HepG2 (cell line): ENCODE measurements around the gene CLIP2. TPM values are rescaled to one million over a fixed set of nuclear protein-coding genes. Genes with fewer than 3 reads are reported as not detected.
A peak's percentile ranks its signal among the peaks of the same experiment; 100 is the strongest.

Experiments used
- ATAC-seq: fragments of 200-7000 bp; cut with Tn5 transposase; 3 replicates; pipeline ENCODE4 v1.9.1; 2020; ENCODE audit warnings: mild to moderate bottlenecking, moderate library complexity
- BruUV-seq: library from RNA; stranded (reverse); fragments of 400-500 nt; replicated peaks from 2 replicates; lab custom pipeline; 2021; lab: Mats Ljungman, UMichigan
- CTCF ChIA-PET: fragments of 300-600 bp; formaldehyde crosslinking; extraction: SDS; loops from one replicate; lab custom pipeline; 2021; ENCODE audit warnings: low total read pairs, inconsistent platforms, low intra/inter-chr PET ratio; lab: Yijun Ruan, JAX
- POLR2A ChIA-PET: fragments of 350-600 bp; sonication (Branson Sonifier 250); formaldehyde crosslinking; loops from one replicate; lab custom pipeline; 2020; ENCODE audit warnings: antibody characterized with exemption, inconsistent platforms; lab: Yijun Ruan, JAX
- DNase-seq: peaks from one replicate; pipeline ENCODE4 v3.0.0-alpha.2; 2015; ENCODE audit warnings: low spot score
- FAIRE-seq: peaks from 3 replicates; lab custom pipeline; 2011; peaks lifted over from hg19 to GRCh38; lab: Jason Lieb, UNC
- H2AFZ ChIP-seq: one replicate; pipeline ENCODE4 v1.6.1; 2011; ENCODE audit warnings: low read length, inconsistent platforms
- H3K27ac ChIP-seq: fragments of 300-600 bp; 3 replicates; pipeline ENCODE4 v1.8.0; 2011; ENCODE audit warnings: mixed run types, mild to moderate bottlenecking, mixed read lengths, low read length, inconsistent platforms; ENCODE audit not compliant: insufficient read depth; ENCODE audit errors: extremely low read length
- H3K27me3 ChIP-seq, 2 experiments: fragments of 200-600 bp in 1 of 2; 2 replicates in 1 of 2; 3 replicates in 1 of 2; pipeline versions ENCODE4 v1.6.0 to v1.8.0; 2011; ENCODE audit warnings: low read length in 2 of 2, mild to moderate bottlenecking in 2 of 2, moderate library complexity in 2 of 2, inconsistent platforms in 1 of 2; ENCODE audit not compliant: insufficient read depth in 2 of 2, control insufficient read depth in 1 of 2
- H3K36me3 ChIP-seq, 2 experiments: fragments of 200-600 bp in 1 of 2; replicated peaks in 1 of 2; 2 replicates in 1 of 2; 3 replicates in 1 of 2; pipeline versions ENCODE4 v1.5.1 to v1.8.0; 2011; ENCODE audit warnings: low read length in 2 of 2, inconsistent platforms in 1 of 2; ENCODE audit not compliant: insufficient read depth in 2 of 2, control insufficient read depth in 1 of 2
- H3K4me1 ChIP-seq: 2 replicates; pipeline ENCODE4 v1.5.1; 2012; ENCODE audit warnings: low read length, inconsistent platforms; ENCODE audit not compliant: insufficient read depth
- H3K4me2 ChIP-seq: 2 replicates; pipeline ENCODE4 v1.6.0; 2011; ENCODE audit warnings: low read depth, low read length, inconsistent platforms
- H3K4me3 ChIP-seq, 3 experiments: fragments of 200-600 bp in 1 of 3; sonication (generic), shearing (Covaris generic) in 1 of 3; replicated peaks in 1 of 3; 2 replicates each; pipeline ENCODE4 v1.5.1; 2011 to 2016; ENCODE audit warnings: low read length in 3 of 3, inconsistent platforms in 2 of 3, low read depth in 2 of 3, mild to moderate bottlenecking in 2 of 3, control low read depth in 1 of 3, mixed read lengths in 1 of 3; ENCODE audit not compliant: insufficient read depth in 1 of 3
- H3K79me2 ChIP-seq: one replicate; pipeline ENCODE4 v1.6.1; 2011; ENCODE audit warnings: low read length, inconsistent platforms; ENCODE audit not compliant: insufficient read depth
- H3K9ac ChIP-seq: 2 replicates; pipeline ENCODE4 v1.6.0; 2011; ENCODE audit warnings: mild to moderate bottlenecking, low read depth, low read length, inconsistent platforms; ENCODE audit not compliant: insufficient read depth
- H3K9me3 ChIP-seq: 2 replicates; pipeline ENCODE4 v1.5.1; 2012; ENCODE audit warnings: mild to moderate bottlenecking, low read length
- H4K20me1 ChIP-seq: 2 replicates; pipeline ENCODE4 v1.6.0; 2011; ENCODE audit warnings: inconsistent platforms, mild to moderate bottlenecking, low read length, moderate library complexity; ENCODE audit not compliant: insufficient read depth
- CBFB ChIP-seq: sonication (generic); formaldehyde crosslinking; IDR thresholded peaks from 2 replicates; pipeline ENCODE4 v1.4.0; 2020; ENCODE audit warnings: missing genetic modification reagents
- LCORL ChIP-seq, 2 experiments: fragments of 450-650 bp in 1 of 2; sonication (generic) in 1 of 2; formaldehyde crosslinking in 1 of 2; IDR thresholded peaks; 2 replicates each; pipeline versions ENCODE4 v1.5.0 to v1.6.1; 2017 to 2020; ENCODE audit warnings: antibody characterized with exemption in 1 of 2, missing genetic modification reagents in 1 of 2
- NBN ChIP-seq: fragments of 450-650 bp; conservative IDR thresholded peaks from 2 replicates; pipeline ENCODE4 v1.6.1; 2017
- REXO4 ChIP-seq: sonication (generic); formaldehyde crosslinking; IDR thresholded peaks from 2 replicates; pipeline ENCODE4 v1.8.0; 2022; ENCODE audit warnings: missing genetic modification reagents, mild to moderate bottlenecking, borderline replicate concordance
- SP5 ChIP-seq: IDR thresholded peaks from 2 replicates; pipeline ENCODE4 v1.6.1; 2016; ENCODE audit warnings: low read depth, borderline replicate concordance
- SSRP1 ChIP-seq: IDR thresholded peaks from 2 replicates; pipeline ENCODE4 v1.6.1; 2016; ENCODE audit warnings: control low read depth
- TBX3 ChIP-seq: fragments of 450-650 bp; IDR thresholded peaks from 2 replicates; pipeline ENCODE4 v1.6.1; 2017; ENCODE audit warnings: antibody characterized with exemption, mild to moderate bottlenecking, inconsistent platforms, borderline replicate concordance
- ZNF282 ChIP-seq: fragments of 450-650 bp; IDR thresholded peaks from 2 replicates; pipeline ENCODE4 v1.6.1; 2018; ENCODE audit not compliant: partially characterized antibody
- WGBS: methylation state at CpG from one replicate; pipeline ENCODE4 v1.1.6; 2017; ENCODE audit warnings: low lambda C conversion rate; 5-methylcytosine and 5-hydroxymethylcytosine counted together
- in situ Hi-C: cut with HindIII; loops from 2 replicates; pipeline ENCODE4 v1.10.0; 2017; ENCODE audit warnings: low pct_unique_long_range_greater_than_20kb; ENCODE audit not compliant: extremely low pct_ligation_motif_present
- intact Hi-C: fragments of 100-400 bp; cut with micrococcal nuclease; formaldehyde crosslinking; loops from one replicate; pipeline ENCODE4 v1.10.0; 2022; ENCODE audit not compliant: unreplicated experiment
- polyA plus RNA-seq, 8 experiments: library from polyadenylated mRNA; depleted of rRNA in 3 of 8; stranded (reverse) in 7 of 8; unstranded in 1 of 8; fragments of >200 nt; fragmentation: Illumina TruSeq in 4 of 8; extraction: Trizol in 4 of 8; gene quantifications; 2 replicates each; pipeline versions ENCODE4 v1.2.1 to v1.2.3, GENCODE V29; 2011 to 2016; ENCODE audit warnings: low read depth in 4 of 8, missing spikeins in 1 of 8, mixed read lengths in 1 of 8; ENCODE audit not compliant: insufficient read depth in 1 of 8
- total RNA-seq, 5 experiments: library from RNA; depleted of rRNA; stranded (reverse); fragments of >200 nt; fragmentation: Illumina TruSeq; extraction: Trizol; gene quantifications; 2 replicates each; pipeline ENCODE4 v1.2.3, GENCODE V29; 2016; ENCODE audit warnings: low read depth in 1 of 5
- TF ChIP-seq, protein P1 (sequence below): fragments of 450-650 bp; IDR thresholded peaks from 2 replicates; pipeline ENCODE4 v1.6.1; 2016
- TF ChIP-seq, protein P2 (sequence below): sonication (generic); formaldehyde crosslinking; IDR thresholded peaks from 2 replicates; pipeline ENCODE4 v1.5.0; 2020; ENCODE audit warnings: mild to moderate bottlenecking, missing genetic modification reagents, moderate library complexity
- TF ChIP-seq, protein P3 (sequence below): sonication (generic); formaldehyde crosslinking; IDR thresholded peaks from 2 replicates; pipeline ENCODE4 v1.4.0; 2020; ENCODE audit warnings: missing genetic modification reagents

The CLIP2 gene
- total and polyA plus RNA-seq, 2 of the 13 experiments (the other 11 are each of a cell fraction or from before 2014, with no cell fraction given) = 6.5 to 17.4 TPM

DNA sequence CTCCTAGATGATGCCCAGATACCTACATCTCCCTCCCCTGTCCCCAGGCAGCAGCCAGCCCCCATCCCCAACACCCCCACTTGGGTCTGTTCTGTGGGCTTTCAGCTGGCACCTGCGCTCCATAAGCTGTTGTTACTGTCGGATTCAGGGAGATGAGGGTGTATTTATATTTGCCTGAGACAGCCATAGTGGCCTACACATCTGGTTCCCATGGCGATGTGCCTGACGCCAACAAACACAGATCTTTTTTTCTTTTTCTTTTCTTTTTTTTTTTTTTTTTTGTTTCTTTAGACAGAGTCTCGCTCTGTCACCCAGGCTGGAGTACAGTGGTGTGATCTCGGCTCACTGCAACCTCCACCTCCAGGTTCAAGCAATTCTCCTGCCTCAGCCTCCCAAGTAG is 73.1 kb downstream of the CLIP2 start:
- DNase-seq = no peak
- no peak overlapping the region for H3K4me3 ChIP-seq
- H3K9me3 ChIP-seq = no peaks in the 10 kb centered on the region
- no peak for ATAC-seq
- WGBS = 96% methylated on average over 6 of the region's 6 CpGs
- H2AFZ ChIP-seq = no peak overlapping the region
- BruUV-seq = no TSS peak
- H3K27ac ChIP-seq = no peak overlapping the region
- H4K20me1 ChIP-seq = no peaks in the 10 kb centered on the region
- TF ChIP-seq SP5 (no peak), REXO4 (CRISPR knock-in tag) (no peak), TBX3 (no peak), NBN (no peak), SSRP1 (CRISPR knock-in tag) (no peak), LCORL (IDR thresholded peaks at IDR 0.05) (no peak), LCORL (CRISPR knock-in tag; IDR thresholded peaks at IDR 0.05) (no peak), ZNF282 (no peak)
- ChIA-PET POLR2A (interaction anchor here (1.0 kb wide), 1 partner anchor 74 kb away, joined by 3 read pairs; no protein-coding TSS in a partner anchor), CTCF (no interaction called here)
- peaks cover 12 to 15% of the 10 kb centered on the region in 2 experiments; a peak in 4 of 5 replicates for H3K36me3 ChIP-seq
- in situ Hi-C loops = no loop called here
- no peak overlapping the region for H3K9ac ChIP-seq
- no peaks in the 10 kb centered on the region for H3K79me2 ChIP-seq
- FAIRE-seq = no peak
- H3K27me3 ChIP-seq = no peaks in the 10 kb centered on the region
- intact Hi-C loops = no loop called here
- H3K4me1 ChIP-seq = peaks cover 17% of the 10 kb centered on the region
- no peak overlapping the region for H3K4me2 ChIP-seq

DNA sequence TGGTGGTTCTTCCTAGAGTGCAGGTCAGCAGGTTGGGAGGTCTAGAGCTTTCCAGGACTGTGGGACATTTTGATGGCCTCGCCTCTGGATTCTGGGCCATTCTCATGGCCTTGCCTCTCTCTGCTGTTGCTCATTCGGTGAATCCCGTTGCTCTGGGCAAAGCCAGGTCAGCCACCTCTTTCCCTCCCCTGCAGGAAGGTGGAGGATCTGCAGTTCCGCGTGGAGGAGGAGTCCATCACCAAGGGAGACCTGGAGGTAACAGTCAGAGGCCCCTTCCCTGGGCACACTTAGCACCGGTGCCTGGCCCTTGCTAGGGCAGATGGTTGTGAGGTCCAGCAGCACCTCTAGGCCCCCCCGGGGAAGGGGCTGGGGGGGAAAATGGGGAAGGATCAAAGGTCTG is 74.9 kb downstream of the CLIP2 start:
- Histone ChIP-seq H4K20me1 (no peaks in the 10 kb centered on the region), H3K4me2 (no peak overlapping the region), H3K4me3 (no peak overlapping the region), H3K4me1 (peaks cover 17% of the 10 kb centered on the region), H3K79me2 (no peaks in the 10 kb centered on the region), H3K9ac (no peak overlapping the region), H2AFZ (no peak overlapping the region), H3K9me3 (no peaks in the 10 kb centered on the region), H3K27me3 (no peaks in the 10 kb centered on the region), H3K27ac (no peak overlapping the region), H3K36me3 (peaks cover 13 to 15% of the 10 kb centered on the region in 2 experiments; a peak in 4 of 5 replicates)
- FAIRE-seq (no peak), ATAC-seq (peak; percentile 38), DNase-seq (peak; percentile 22)
- TF ChIP-seq, protein P1, sequence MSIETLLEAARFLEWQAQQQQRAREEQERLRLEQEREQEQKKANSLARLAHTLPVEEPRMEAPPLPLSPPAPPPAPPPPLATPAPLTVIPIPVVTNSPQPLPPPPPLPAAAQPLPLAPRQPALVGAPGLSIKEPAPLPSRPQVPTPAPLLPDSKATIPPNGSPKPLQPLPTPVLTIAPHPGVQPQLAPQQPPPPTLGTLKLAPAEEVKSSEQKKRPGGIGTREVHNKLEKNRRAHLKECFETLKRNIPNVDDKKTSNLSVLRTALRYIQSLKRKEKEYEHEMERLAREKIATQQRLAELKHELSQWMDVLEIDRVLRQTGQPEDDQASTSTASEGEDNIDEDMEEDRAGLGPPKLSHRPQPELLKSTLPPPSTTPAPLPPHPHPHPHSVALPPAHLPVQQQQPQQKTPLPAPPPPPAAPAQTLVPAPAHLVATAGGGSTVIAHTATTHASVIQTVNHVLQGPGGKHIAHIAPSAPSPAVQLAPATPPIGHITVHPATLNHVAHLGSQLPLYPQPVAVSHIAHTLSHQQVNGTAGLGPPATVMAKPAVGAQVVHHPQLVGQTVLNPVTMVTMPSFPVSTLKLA = no peak
- no peak for TF ChIP-seq CBFB
- TF ChIP-seq, protein P2, sequence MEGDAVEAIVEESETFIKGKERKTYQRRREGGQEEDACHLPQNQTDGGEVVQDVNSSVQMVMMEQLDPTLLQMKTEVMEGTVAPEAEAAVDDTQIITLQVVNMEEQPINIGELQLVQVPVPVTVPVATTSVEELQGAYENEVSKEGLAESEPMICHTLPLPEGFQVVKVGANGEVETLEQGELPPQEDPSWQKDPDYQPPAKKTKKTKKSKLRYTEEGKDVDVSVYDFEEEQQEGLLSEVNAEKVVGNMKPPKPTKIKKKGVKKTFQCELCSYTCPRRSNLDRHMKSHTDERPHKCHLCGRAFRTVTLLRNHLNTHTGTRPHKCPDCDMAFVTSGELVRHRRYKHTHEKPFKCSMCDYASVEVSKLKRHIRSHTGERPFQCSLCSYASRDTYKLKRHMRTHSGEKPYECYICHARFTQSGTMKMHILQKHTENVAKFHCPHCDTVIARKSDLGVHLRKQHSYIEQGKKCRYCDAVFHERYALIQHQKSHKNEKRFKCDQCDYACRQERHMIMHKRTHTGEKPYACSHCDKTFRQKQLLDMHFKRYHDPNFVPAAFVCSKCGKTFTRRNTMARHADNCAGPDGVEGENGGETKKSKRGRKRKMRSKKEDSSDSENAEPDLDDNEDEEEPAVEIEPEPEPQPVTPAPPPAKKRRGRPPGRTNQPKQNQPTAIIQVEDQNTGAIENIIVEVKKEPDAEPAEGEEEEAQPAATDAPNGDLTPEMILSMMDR (CRISPR knock-in tag) = peak; percentile 10; the same call in 1 of the 2 replicates
- TF ChIP-seq, protein P3, sequence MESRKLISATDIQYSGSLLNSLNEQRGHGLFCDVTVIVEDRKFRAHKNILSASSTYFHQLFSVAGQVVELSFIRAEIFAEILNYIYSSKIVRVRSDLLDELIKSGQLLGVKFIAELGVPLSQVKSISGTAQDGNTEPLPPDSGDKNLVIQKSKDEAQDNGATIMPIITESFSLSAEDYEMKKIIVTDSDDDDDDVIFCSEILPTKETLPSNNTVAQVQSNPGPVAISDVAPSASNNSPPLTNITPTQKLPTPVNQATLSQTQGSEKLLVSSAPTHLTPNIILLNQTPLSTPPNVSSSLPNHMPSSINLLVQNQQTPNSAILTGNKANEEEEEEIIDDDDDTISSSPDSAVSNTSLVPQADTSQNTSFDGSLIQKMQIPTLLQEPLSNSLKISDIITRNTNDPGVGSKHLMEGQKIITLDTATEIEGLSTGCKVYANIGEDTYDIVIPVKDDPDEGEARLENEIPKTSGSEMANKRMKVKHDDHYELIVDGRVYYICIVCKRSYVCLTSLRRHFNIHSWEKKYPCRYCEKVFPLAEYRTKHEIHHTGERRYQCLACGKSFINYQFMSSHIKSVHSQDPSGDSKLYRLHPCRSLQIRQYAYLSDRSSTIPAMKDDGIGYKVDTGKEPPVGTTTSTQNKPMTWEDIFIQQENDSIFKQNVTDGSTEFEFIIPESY = peak; percentile 70; the same call in 1 of the 2 replicates
- in situ Hi-C loops (no loop called here), intact Hi-C loops (loop anchor here (2.0 kb wide), 1 partner anchor 71 kb away; no protein-coding TSS in a partner anchor)
- CTCF ChIA-PET = no interaction called here
- BruUV-seq = no TSS peak
- 67% methylated on average over 5 of the region's 7 CpGs for WGBS
- POLR2A ChIA-PET = no interaction called here
